Testis (tissue), 3 donors: ENCODE results near the gene HSD17B4. TPM values are rescaled to one million over a fixed set of nuclear protein-coding genes. Genes with fewer than 3 reads are reported as not detected.

Source experiments
- DNase-seq: peaks from one replicate; pipeline ENCODE4 v3.0.0-alpha.2; 2019
- H3K27ac ChIP-seq, 2 donors: fragments of 200-600 bp; sonication (generic); one replicate each; pipeline ENCODE4 v1.5.1; 2019
- H3K27me3 ChIP-seq: fragments of 200-600 bp; sonication (generic); one replicate; pipeline ENCODE4 v1.5.1; 2019
- H3K36me3 ChIP-seq: fragments of 200-600 bp; sonication (generic); one replicate; pipeline ENCODE4 v1.5.1; 2017; ENCODE audit warnings: low read depth; ENCODE audit errors: missing control alignments
- H3K4me1 ChIP-seq: fragments of 200-600 bp; sonication (generic); one replicate; pipeline ENCODE4 v1.5.1; 2019
- H3K4me3 ChIP-seq, 2 donors: fragments of 200-600 bp; sonication (generic); one replicate each; pipeline ENCODE4 v1.5.1; 2017 to 2019
- H3K9me3 ChIP-seq: fragments of 200-600 bp; sonication (generic); one replicate; pipeline ENCODE4 v1.5.1; 2017
- POLR2A ChIP-seq: fragments of 450-650 bp; IDR thresholded peaks from one replicate; pipeline ENCODE4 v1.6.1; 2017; ENCODE audit warnings: antibody characterized with exemption, mild to moderate bottlenecking, moderate library complexity
- WGBS, 2 donors: methylation state at CpG; one replicate each; pipeline ENCODE4 v1.1.5; 2018; 5-methylcytosine and 5-hydroxymethylcytosine counted together
- intact Hi-C: fragments of 100-400 bp; cut with DNase I; formaldehyde crosslinking; loops from one replicate; pipeline ENCODE4 v1.15.1; 2023; ENCODE audit warnings: low total_unique reads
- polyA plus RNA-seq: library from polyadenylated mRNA; stranded (reverse); fragments of 350-450 nt; fragmentation: Illumina TruSeq; extraction: RNeasy Lipid Tissue Mini Kit (QIAGEN cat#74804); gene quantifications from one replicate; pipeline ENCODE4 v1.2.3, GENCODE V29; 2014; ENCODE audit warnings: low read depth, low replicate concordance; ENCODE audit not compliant: insufficient read depth
- total RNA-seq, 2 donors: library from RNA; depleted of rRNA; stranded (reverse); fragments of >200 nt; gene quantifications; one replicate each; pipeline ENCODE4 v1.2.3, GENCODE V29; 2016
- TF ChIP-seq, protein P1 (sequence below), 3 experiments: fragments of 450-650 bp in 2 of 3; fragments of 200-600 bp in 1 of 3; sonication (generic) in 1 of 3; IDR thresholded peaks; one replicate each; pipeline ENCODE4 v1.5.1; 2016 to 2019; ENCODE audit warnings: antibody characterized with exemption in 3 of 3, mild to moderate bottlenecking in 2 of 3, moderate library complexity in 1 of 3

The HSD17B4 gene
- total and polyA plus RNA-seq, 3 donors from 2014 or later: 66.1 to 78.4 (median 69.1) TPM

DNA sequence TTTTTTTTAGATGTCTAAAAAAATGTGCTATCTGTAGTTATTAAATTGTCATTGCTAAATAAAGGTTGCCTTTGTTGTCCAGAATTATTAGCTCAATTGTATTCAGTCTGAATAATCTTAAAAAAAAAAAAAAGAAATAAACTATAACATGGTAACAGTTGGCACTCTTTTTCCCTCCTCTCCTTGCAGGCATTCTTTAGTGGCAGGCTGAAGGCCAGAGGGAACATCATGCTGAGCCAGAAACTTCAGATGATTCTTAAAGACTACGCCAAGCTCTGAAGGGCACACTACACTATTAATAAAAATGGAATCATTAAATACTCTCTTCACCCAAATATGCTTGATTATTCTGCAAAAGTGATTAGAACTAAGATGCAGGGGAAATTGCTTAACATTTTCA, 89.4 kb downstream of the HSD17B4 start:
- no peaks in the 10 kb centered on the region for H3K9me3 ChIP-seq
- H3K4me1 ChIP-seq: peaks cover 3% of the 10 kb centered on the region
- H3K36me3 ChIP-seq: no peaks in the 10 kb centered on the region
- WGBS, 2 donors: 39 to 63% methylated on average over 1 of the region's 1 CpG
- DNase-seq: peak; percentile 42
- H3K27ac ChIP-seq: no peak overlapping the region
- H3K4me3 ChIP-seq: no peak overlapping the region
- intact Hi-C loops: no loop called here
- H3K27me3 ChIP-seq: no peaks in the 10 kb centered on the region
- TF ChIP-seq, protein P1, sequence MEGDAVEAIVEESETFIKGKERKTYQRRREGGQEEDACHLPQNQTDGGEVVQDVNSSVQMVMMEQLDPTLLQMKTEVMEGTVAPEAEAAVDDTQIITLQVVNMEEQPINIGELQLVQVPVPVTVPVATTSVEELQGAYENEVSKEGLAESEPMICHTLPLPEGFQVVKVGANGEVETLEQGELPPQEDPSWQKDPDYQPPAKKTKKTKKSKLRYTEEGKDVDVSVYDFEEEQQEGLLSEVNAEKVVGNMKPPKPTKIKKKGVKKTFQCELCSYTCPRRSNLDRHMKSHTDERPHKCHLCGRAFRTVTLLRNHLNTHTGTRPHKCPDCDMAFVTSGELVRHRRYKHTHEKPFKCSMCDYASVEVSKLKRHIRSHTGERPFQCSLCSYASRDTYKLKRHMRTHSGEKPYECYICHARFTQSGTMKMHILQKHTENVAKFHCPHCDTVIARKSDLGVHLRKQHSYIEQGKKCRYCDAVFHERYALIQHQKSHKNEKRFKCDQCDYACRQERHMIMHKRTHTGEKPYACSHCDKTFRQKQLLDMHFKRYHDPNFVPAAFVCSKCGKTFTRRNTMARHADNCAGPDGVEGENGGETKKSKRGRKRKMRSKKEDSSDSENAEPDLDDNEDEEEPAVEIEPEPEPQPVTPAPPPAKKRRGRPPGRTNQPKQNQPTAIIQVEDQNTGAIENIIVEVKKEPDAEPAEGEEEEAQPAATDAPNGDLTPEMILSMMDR (IDR thresholded peaks at IDR 0.05): no peak
- TF ChIP-seq POLR2A: no peak

GRCh38 chr5:119551819-119552218, 99.5 kb downstream of the HSD17B4 start:
- no peak overlapping the region for H3K27ac ChIP-seq
- H3K27me3 ChIP-seq: no peaks in the 10 kb centered on the region
- intact Hi-C loops: no loop called here
- no peak overlapping the region for H3K4me3 ChIP-seq
- DNase-seq: no peak
- WGBS, 2 donors: 88 to 92% methylated on average over 4 of the region's 4 CpGs
- H3K4me1 ChIP-seq: no peaks in the 10 kb centered on the region
- H3K9me3 ChIP-seq: no peaks in the 10 kb centered on the region
- no peaks in the 10 kb centered on the region for H3K36me3 ChIP-seq
- no peak for TF ChIP-seq POLR2A
- TF ChIP-seq, protein P1 (IDR thresholded peaks at IDR 0.05): no peak

DNA sequence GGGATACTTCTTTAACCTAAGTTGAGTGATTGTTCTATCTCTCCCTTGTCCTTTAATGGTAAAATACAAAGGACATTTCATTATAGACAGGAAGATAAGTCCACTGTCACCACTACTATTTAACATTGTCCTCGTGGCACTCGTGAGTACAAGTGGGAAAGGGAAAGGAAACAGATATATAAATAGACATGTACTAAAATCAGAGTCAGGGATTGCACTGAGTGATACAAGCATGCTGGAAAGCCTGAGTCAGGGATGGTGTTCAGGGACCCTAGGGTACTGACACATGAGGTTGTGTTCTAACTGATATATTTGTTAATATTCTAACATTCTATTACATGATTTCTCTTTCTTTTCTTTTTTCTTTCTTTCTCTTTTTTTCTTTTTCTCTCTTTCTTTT, 102.3 kb downstream of the HSD17B4 start:
- Histone ChIP-seq H3K27ac (no peak overlapping the region), H3K4me3 (no peak overlapping the region), H3K36me3 (no peaks in the 10 kb centered on the region), H3K27me3 (no peaks in the 10 kb centered on the region), H3K9me3 (no peaks in the 10 kb centered on the region), H3K4me1 (no peaks in the 10 kb centered on the region)
- 68 to 71% methylated on average over 2 of the region's 2 CpGs for WGBS, 2 donors
- intact Hi-C loops: no loop called here
- TF ChIP-seq, protein P1 (IDR thresholded peaks at IDR 0.05): no peak
- no peak for TF ChIP-seq POLR2A
- DNase-seq: no peak

DNA sequence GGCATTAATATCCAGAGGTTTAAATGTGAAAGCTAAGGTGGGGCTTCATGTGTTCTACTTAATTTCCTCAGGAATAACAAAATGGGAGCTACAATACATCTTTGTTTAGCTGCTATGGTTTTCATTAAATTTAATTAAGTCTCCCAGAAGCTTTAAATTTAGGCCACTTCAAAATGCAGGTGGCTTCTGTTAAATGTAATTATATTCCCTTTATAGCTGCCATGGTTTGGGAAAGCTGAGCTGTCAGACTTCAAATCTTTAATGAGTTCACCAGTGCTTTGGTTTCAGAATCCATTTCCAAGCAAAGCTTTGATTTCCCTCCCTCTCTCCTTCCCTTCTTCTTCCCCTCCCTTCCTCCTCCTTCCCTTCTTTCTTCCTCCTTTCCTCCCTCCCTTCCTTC, 118.6 kb downstream of the HSD17B4 start:
- Histone ChIP-seq H3K27ac (no peak overlapping the region), H3K4me1 (no peaks in the 10 kb centered on the region), H3K9me3 (no peaks in the 10 kb centered on the region), H3K4me3 (no peak overlapping the region), H3K36me3 (no peaks in the 10 kb centered on the region), H3K27me3 (no peaks in the 10 kb centered on the region)
- TF ChIP-seq, protein P1 (IDR thresholded peaks at IDR 0.05): no peak
- no peak for TF ChIP-seq POLR2A
- intact Hi-C loops: no loop called here
- DNase-seq: no peak

GRCh38 chr5:119578937-119579336, 126.6 kb downstream of the HSD17B4 start:
- peak; percentile 23 for DNase-seq
- H3K9me3 ChIP-seq: no peaks in the 10 kb centered on the region
- intact Hi-C loops: no loop called here
- no peak for TF ChIP-seq POLR2A
- TF ChIP-seq, protein P1 (IDR thresholded peaks at IDR 0.05): peak in 1 of 3 experiments; percentile 17
- WGBS, 2 donors: 69 to 72% methylated on average over 3 of the region's 3 CpGs
- no peak overlapping the region for H3K27ac ChIP-seq
- H3K36me3 ChIP-seq: no peaks in the 10 kb centered on the region
- H3K27me3 ChIP-seq: no peaks in the 10 kb centered on the region
- H3K4me1 ChIP-seq: no peaks in the 10 kb centered on the region
- H3K4me3 ChIP-seq: no peak overlapping the region
